GM18867 (cell line): ENCODE data around the gene PAPLN.
"Not testable (repeated sequence)": the region's sequence is repeated elsewhere in the genome, so short reads cannot be mapped to it uniquely, and the experiment has no call there.

Experiments
- ATAC-seq: cut with Tn5 transposase; IDR thresholded peaks from one replicate; pipeline ENCODE4 v1.9.1; 2021; ENCODE audit warnings: mild to moderate bottlenecking, moderate library complexity; ENCODE audit not compliant: unreplicated experiment

The PAPLN gene

GRCh38 chr14:73237219-73237785 is at the start of gene PAPLN:
PAPLN (plus strand) TSS chr14:73237506; CDS start chr14:73239779, 2,273 bp downstream.
- no peak for ATAC-seq

- no peak for ATAC-seq
Observed at GRCh38 chr14:73188501-73188911, 48.8 kb upstream of the PAPLN start.

GRCh38 chr14:73189651-73190050 is 47.7 kb upstream of the PAPLN start:
- ATAC-seq, result no peak

GRCh38 chr14:73191441-73191840 is 45.9 kb upstream of the PAPLN start:
- no peak for ATAC-seq

- not testable (repeated sequence) for ATAC-seq
Observed at GRCh38 chr14:73194306-73194705, 43.0 kb upstream of the PAPLN start.

- ATAC-seq, result no peak
Observed at GRCh38 chr14:73198253-73198652, 39.1 kb upstream of the PAPLN start.

- ATAC-seq, result no peak
Observed at GRCh38 chr14:73203527-73203926, 33.8 kb upstream of the PAPLN start.

- no peak for ATAC-seq
Observed at GRCh38 chr14:73207615-73208014, 29.7 kb upstream of the PAPLN start.

- ATAC-seq, result no peak
Observed at GRCh38 chr14:73208390-73208789, 28.9 kb upstream of the PAPLN start.

GRCh38 chr14:73208846-73209245 is 28.5 kb upstream of the PAPLN start:
- no peak for ATAC-seq

GRCh38 chr14:73209953-73210352 is 27.4 kb upstream of the PAPLN start:
- ATAC-seq, result no peak

- ATAC-seq, result no peak
Observed at GRCh38 chr14:73211251-73212040, 25.9 kb upstream of the PAPLN start.

- no peak for ATAC-seq
Observed at GRCh38 chr14:73216030-73216429, 21.3 kb upstream of the PAPLN start.

GRCh38 chr14:73217411-73217810 is 19.9 kb upstream of the PAPLN start:
- no peak for ATAC-seq

- no peak for ATAC-seq
Observed at GRCh38 chr14:73220061-73220460, 17.2 kb upstream of the PAPLN start.

- no peak for ATAC-seq
Observed at GRCh38 chr14:73220634-73221033, 16.7 kb upstream of the PAPLN start.

GRCh38 chr14:73221945-73222344 is 15.4 kb upstream of the PAPLN start:
- no peak for ATAC-seq

GRCh38 chr14:73223049-73223448 is 14.3 kb upstream of the PAPLN start:
- ATAC-seq, result peak; percentile 63

- ATAC-seq, result no peak
Observed at GRCh38 chr14:73225496-73225895, 11.8 kb upstream of the PAPLN start.

GRCh38 chr14:73227812-73228781 is 9.2 kb upstream of the PAPLN start:
- no peak for ATAC-seq

- ATAC-seq, result no peak
Observed at GRCh38 chr14:73230051-73230450, 7.3 kb upstream of the PAPLN start.
